ENCODE measurements around the gene CLDN20. TPM values are rescaled to one million over a fixed set of nuclear protein-coding genes. Genes with fewer than 3 reads are reported as not detected.

Gene CLDN20
- total RNA-seq, 2 donors from 2014 or later, result not detected

DNA sequence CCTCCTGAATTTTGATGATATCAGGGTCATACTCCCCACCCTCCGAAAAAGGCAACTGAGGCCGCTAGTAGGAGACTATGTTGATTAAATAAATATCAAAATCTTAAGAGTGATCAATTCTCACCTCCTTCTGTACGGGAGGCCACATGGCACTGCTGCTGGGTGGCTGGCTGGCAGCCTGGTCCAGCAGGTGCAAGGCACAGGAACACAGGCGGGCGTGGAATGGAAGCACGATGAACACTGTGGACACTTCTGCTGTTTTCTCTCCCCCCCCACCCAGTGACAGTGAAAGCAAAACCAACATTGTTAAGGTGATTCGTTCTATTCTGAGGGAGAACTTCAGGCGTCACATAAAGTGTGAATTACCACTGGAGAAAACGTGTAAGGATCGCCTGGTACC lies 9.7 kb upstream of the CLDN20 start:
- no peak overlapping the region for H3K27ac ChIP-seq
- intact Hi-C loops (cut with DNase I), result no loop called here
- DNase-seq (no peak), ATAC-seq (no peak)
- H3K27me3 ChIP-seq, result no peaks in the 10 kb centered on the region
- 84 to 86% methylated on average over 10 of the region's 10 CpGs for WGBS, 2 donors
- H3K4me1 ChIP-seq, result no peaks in the 10 kb centered on the region
- H3K4me3 ChIP-seq, result no peak overlapping the region
- TF ChIP-seq CTCF (IDR thresholded peaks at IDR 0.05) (no peak), POLR2A (IDR thresholded peaks at IDR 0.05) (no peak)
- H3K9me3 ChIP-seq, result no peaks in the 10 kb centered on the region
- H3K36me3 ChIP-seq (replicated peaks in 1 of 2; ENCODE audit: insufficient read depth in 1 of 2, low read depth in 2 of 2), result no peaks in the 10 kb centered on the region

- TF ChIP-seq CTCF (IDR thresholded peaks at IDR 0.05), result no peak
- TF ChIP-seq POLR2A (IDR thresholded peaks at IDR 0.05), result no peak
- H3K4me1 ChIP-seq, result no peaks in the 10 kb centered on the region
- intact Hi-C loops (cut with DNase I), result no loop called here
- H3K36me3 ChIP-seq (replicated peaks in 1 of 2; ENCODE audit: insufficient read depth in 1 of 2, low read depth in 2 of 2), result peaks cover 0 to 3% of the 10 kb centered on the region in 2 donors
- no peak overlapping the region for H3K27ac ChIP-seq
- WGBS, 2 donors, result 84 to 87% methylated on average over 9 to 13 of the region's 13 CpGs
- ATAC-seq, result no peak
- H3K27me3 ChIP-seq, result no peaks in the 10 kb centered on the region
- no peaks in the 10 kb centered on the region for H3K9me3 ChIP-seq
- H3K4me3 ChIP-seq, result no peak overlapping the region
- no peak for DNase-seq
These were observed 7.6 kb upstream of the CLDN20 start for GRCh38 chr6:155256122-155256795.

DNA sequence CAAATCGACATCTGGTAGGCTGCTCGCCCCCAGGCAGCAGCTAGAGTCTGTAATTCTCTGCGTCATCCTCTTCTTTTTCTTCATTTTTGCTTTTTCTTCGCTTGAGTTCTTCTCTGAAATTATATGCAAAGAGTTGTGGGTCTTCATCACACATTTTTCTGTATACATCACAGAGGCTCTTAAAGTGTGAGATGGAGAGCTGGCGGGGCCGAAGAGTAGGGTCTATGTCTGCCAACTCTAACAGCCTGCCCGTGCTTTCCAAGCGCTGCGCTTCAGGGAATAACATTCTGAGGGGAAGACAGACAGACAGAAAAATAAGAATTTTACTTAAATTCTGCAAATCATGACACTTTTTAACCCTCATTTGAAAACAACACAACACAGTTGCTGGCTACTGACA lies 6.0 kb upstream of the CLDN20 start:
- no peaks in the 10 kb centered on the region for H3K27me3 ChIP-seq
- H3K9me3 ChIP-seq, result no peaks in the 10 kb centered on the region
- intact Hi-C loops (cut with DNase I), result no loop called here
- TF ChIP-seq POLR2A (IDR thresholded peaks at IDR 0.05), result no peak
- TF ChIP-seq CTCF (IDR thresholded peaks at IDR 0.05), result no peak
- no peak for DNase-seq
- no peaks in the 10 kb centered on the region for H3K4me1 ChIP-seq
- 93 to 96% methylated on average over 9 of the region's 9 CpGs for WGBS, 2 donors
- H3K4me3 ChIP-seq, result no peak overlapping the region
- no peak overlapping the region for H3K27ac ChIP-seq
- H3K36me3 ChIP-seq (replicated peaks in 1 of 2; ENCODE audit: insufficient read depth in 1 of 2, low read depth in 2 of 2), result peaks cover 0 to 3% of the 10 kb centered on the region in 2 donors
- no peak for ATAC-seq

GRCh38 chr6:155259204-155259603 lies 4.6 kb upstream of the CLDN20 start:
- 90 to 94% methylated on average over 3 of the region's 3 CpGs for WGBS, 2 donors
- DNase-seq (no peak), ATAC-seq (no peak)
- Histone ChIP-seq H3K36me3 (replicated peaks in 1 of 2; ENCODE audit: insufficient read depth in 1 of 2, low read depth in 2 of 2) (peaks cover 0 to 3% of the 10 kb centered on the region in 2 donors), H3K27me3 (no peaks in the 10 kb centered on the region), H3K4me1 (no peaks in the 10 kb centered on the region), H3K4me3 (no peak overlapping the region), H3K27ac (no peak overlapping the region), H3K9me3 (no peaks in the 10 kb centered on the region)
- intact Hi-C loops (cut with DNase I), result no loop called here
- TF ChIP-seq CTCF (IDR thresholded peaks at IDR 0.05) (no peak), POLR2A (IDR thresholded peaks at IDR 0.05) (no peak)

- no peak overlapping the region for H3K27ac ChIP-seq
- H3K27me3 ChIP-seq, result no peaks in the 10 kb centered on the region
- 88% methylated on average over 5 of the region's 5 CpGs for WGBS, 2 donors
- peaks cover 0 to 3% of the 10 kb centered on the region in 2 donors for H3K36me3 ChIP-seq (replicated peaks in 1 of 2; ENCODE audit: insufficient read depth in 1 of 2, low read depth in 2 of 2)
- no peak for ATAC-seq
- H3K9me3 ChIP-seq, result no peaks in the 10 kb centered on the region
- H3K4me3 ChIP-seq, result no peak overlapping the region
- no peaks in the 10 kb centered on the region for H3K4me1 ChIP-seq
- DNase-seq, result no peak
- intact Hi-C loops (cut with DNase I), result no loop called here
- TF ChIP-seq CTCF (IDR thresholded peaks at IDR 0.05) (no peak), POLR2A (IDR thresholded peaks at IDR 0.05) (no peak)
These were observed 3.9 kb upstream of the CLDN20 start for GRCh38 chr6:155259897-155260296.
